GM06990 (cell line): ENCODE results near the gene EPB41.
"Not testable (repeated sequence)": the region's sequence is repeated elsewhere in the genome, so short reads cannot be mapped to it uniquely, and the experiment has no call there.

Experiments used
- DNase-seq: peaks from one replicate; pipeline ENCODE4 v3.0.0-alpha.2; 2011; ENCODE audit not compliant: insufficient read length; ENCODE audit errors: extremely low read depth
- H3K27me3 ChIP-seq: replicated peaks from 2 replicates; pipeline ENCODE4 v1.6.0; 2011; ENCODE audit warnings: low read length; ENCODE audit not compliant: control insufficient read depth, insufficient read depth
- H3K36me3 ChIP-seq: 2 replicates; pipeline ENCODE4 v1.5.1; 2011; ENCODE audit warnings: low read length; ENCODE audit not compliant: control insufficient read depth, insufficient read depth
- H3K4me3 ChIP-seq: replicated peaks from 2 replicates; pipeline ENCODE4 v1.5.1; 2011; ENCODE audit warnings: low read depth, mild to moderate bottlenecking, control low read depth, low read length
- TF ChIP-seq, protein P1 (sequence below): IDR thresholded peaks from 2 replicates; pipeline ENCODE4 v1.5.1; 2011; ENCODE audit warnings: low read length, control low read depth, mild to moderate bottlenecking, inconsistent platforms; ENCODE audit not compliant: insufficient read depth, poor library complexity, severe bottlenecking

The EPB41 gene

DNA sequence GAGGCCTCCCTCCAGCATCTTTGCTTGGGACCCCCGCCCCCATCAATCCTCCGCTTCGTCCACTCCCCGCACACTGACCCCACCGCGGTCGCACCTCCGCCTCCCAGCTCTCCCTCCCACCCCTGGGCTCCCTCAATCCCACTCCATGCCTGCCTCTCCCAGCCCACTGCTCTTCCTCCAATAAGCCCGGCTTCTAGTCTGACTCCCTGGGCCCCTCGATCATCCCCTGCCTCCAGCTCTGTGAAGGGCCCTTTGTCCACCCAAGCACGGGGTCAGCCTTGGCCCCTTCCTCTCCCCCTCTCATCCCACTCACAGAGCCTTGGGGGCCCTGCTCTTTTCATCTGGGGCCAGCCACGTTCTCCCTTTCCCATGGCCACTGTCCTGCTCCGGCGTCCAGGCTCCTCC, 210.9 kb downstream of the EPB41 start:
- H3K4me3 ChIP-seq = no peak overlapping the region
- no peaks in the 10 kb centered on the region for H3K36me3 ChIP-seq
- DNase-seq = no peak
- TF ChIP-seq, protein P1, sequence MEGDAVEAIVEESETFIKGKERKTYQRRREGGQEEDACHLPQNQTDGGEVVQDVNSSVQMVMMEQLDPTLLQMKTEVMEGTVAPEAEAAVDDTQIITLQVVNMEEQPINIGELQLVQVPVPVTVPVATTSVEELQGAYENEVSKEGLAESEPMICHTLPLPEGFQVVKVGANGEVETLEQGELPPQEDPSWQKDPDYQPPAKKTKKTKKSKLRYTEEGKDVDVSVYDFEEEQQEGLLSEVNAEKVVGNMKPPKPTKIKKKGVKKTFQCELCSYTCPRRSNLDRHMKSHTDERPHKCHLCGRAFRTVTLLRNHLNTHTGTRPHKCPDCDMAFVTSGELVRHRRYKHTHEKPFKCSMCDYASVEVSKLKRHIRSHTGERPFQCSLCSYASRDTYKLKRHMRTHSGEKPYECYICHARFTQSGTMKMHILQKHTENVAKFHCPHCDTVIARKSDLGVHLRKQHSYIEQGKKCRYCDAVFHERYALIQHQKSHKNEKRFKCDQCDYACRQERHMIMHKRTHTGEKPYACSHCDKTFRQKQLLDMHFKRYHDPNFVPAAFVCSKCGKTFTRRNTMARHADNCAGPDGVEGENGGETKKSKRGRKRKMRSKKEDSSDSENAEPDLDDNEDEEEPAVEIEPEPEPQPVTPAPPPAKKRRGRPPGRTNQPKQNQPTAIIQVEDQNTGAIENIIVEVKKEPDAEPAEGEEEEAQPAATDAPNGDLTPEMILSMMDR = no peak
- no peaks in the 10 kb centered on the region; the same call in 1 of the 2 replicates for H3K27me3 ChIP-seq

DNA sequence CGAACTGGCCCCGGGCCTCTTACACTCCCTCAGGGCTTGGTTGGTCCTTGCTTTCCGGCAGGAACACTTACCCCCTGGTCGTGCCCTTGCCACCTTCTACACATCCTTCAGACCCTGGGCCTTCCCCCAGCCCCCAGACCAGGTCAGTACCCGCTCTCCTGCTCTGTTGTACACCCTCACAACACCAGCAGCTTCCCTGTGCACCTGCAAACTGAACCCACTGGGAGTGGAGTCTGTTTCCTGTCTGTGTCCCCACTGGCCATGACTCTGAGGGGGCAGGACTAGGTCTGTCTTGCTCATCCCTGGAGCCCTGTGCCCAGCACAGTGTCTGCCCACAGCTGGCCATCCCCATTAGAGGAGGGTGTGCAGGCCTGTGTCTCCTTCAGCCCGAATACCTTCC, 211.4 kb downstream of the EPB41 start:
- TF ChIP-seq, protein P1 = no peak
- no peak overlapping the region for H3K4me3 ChIP-seq
- H3K27me3 ChIP-seq = no peaks in the 10 kb centered on the region; the same call in 1 of the 2 replicates
- DNase-seq = no peak
- H3K36me3 ChIP-seq = no peaks in the 10 kb centered on the region

DNA sequence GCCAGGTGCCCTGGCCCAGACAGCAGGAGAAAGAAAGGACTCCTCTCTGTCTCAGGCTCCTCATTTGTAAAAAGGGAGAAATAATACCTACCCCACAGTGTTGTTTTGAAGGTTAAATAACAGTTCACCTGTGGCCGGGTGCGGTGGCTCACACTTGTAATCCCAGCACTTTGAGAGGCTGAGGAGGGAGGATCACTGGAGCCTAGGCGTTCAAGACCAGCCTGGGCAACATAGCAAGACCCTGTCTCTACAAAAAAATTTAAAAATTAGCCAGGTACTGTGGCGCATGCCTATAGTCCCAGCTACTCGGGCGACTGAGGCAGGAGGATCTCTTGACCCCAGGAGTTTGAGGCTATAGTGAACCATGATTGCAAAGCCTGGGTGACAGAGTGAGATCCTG, 211.8 kb downstream of the EPB41 start:
- no peak for DNase-seq
- no peaks in the 10 kb centered on the region for H3K36me3 ChIP-seq
- TF ChIP-seq, protein P1 = no peak
- H3K27me3 ChIP-seq = no peaks in the 10 kb centered on the region; the same call in 1 of the 2 replicates
- no peak overlapping the region for H3K4me3 ChIP-seq

DNA sequence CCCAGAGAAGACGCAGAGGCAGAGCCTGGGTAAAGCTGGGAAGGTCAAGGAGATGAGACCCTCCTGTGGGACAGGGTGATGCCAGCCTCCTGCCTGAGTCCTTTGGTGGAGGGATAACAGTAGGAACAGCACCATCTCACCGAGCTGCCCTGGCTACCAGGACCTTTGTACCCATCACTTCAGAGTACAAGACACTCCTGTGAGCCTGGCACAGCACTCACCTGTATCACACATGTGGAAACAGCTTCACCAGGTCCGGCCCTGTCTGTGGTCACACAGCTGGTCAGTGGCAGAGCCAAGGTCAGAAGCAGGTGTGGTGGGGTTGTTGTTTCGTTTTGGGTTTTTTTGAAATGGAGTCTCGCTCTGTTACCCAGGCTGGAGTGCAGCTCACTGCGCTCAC, 214.4 kb downstream of the EPB41 start:
- no peak for DNase-seq
- Histone ChIP-seq H3K27me3 (no peaks in the 10 kb centered on the region; the same call in 1 of the 2 replicates), H3K4me3 (no peak overlapping the region), H3K36me3 (no peaks in the 10 kb centered on the region)
- TF ChIP-seq, protein P1 = no peak

DNA sequence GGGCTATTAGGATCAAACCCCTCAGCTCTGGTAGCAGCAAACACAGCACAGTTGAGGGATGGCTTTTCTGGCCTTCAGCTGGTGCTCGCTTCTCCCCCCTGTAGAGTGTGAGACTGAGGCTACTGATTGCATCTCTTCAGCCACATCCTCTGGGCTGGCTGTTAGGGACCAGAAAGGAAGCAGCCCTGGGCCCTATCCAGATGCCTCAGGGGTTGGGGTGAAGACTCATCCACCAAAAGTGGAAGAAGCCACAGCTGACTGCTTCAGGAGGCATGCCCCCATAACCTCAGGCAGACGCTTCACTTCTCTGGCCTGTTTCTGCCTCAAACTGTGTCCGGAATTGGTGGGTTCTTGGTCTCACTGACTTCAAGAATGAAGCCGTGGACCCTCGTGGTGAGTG, 215.5 kb downstream of the EPB41 start:
- no peak overlapping the region for H3K4me3 ChIP-seq
- H3K27me3 ChIP-seq = no peaks in the 10 kb centered on the region; the same call in 1 of the 2 replicates
- TF ChIP-seq, protein P1 = no peak

DNA sequence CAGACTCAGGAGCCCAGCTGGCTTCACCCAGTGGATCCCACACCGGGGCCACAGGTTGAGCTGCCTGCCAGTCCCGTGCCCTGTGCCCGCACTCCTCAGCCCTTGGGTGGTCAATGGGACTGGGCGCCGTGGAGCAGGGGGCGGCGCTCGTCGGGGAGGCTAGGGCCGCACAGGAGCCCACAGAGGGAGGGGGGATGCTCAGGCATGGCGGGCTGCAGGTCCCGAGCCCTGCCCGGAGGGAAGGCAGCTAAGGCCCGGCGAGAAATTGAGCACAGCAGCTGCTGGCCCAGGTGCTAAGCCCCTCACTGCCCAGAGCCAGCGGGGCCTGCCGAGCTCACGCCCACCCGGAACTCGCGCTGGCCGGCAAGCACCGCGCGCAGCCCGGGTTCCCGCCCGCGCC, 216.7 kb downstream of the EPB41 start:
- not testable (repeated sequence) for DNase-seq, H3K4me3 ChIP-seq, H3K27me3 ChIP-seq, H3K36me3 ChIP-seq

More for the DNA sequence above, 215.5 kb downstream of the EPB41 start:
- no peaks in the 10 kb centered on the region for H3K36me3 ChIP-seq
- no peak for DNase-seq
